AG09309 (cell line): ENCODE measurements around the gene CLIC4.

Source experiments
- DNase-seq: peaks from one replicate; pipeline ENCODE4 v3.0.0-alpha.2; 2010; ENCODE audit warnings: low read depth
- H3K4me3 ChIP-seq: 2 replicates; pipeline ENCODE4 v1.5.1; 2011; ENCODE audit warnings: mild to moderate bottlenecking, low read depth, low read length, moderate library complexity; ENCODE audit not compliant: control insufficient read depth
- TF ChIP-seq, protein P1 (sequence below): IDR thresholded peaks from 2 replicates; pipeline ENCODE4 v1.5.1; 2011; ENCODE audit warnings: mild to moderate bottlenecking, low read depth, low read length, inconsistent platforms; ENCODE audit not compliant: insufficient read depth, control insufficient read depth; ENCODE audit errors: missing control alignments

CLIC4 gene

DNA sequence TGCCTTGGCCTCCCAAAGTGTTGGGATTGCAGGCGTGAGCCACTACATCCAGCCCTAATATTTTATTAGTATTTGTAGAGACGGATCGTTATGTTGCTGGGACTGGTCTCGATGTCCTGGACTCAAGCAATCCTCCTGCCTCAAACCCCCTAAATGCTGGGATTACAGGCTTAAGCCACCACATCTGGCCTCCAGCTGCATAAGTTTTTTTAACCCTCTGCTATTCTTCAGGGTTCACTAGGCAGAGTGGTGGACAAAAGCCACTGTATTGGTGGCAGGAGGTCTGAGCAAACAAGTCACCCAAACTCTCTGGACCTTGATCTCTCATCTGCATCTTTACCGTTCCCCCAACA lies 10.1 kb upstream of the CLIC4 start:
- no peak for DNase-seq
- TF ChIP-seq, protein P1, sequence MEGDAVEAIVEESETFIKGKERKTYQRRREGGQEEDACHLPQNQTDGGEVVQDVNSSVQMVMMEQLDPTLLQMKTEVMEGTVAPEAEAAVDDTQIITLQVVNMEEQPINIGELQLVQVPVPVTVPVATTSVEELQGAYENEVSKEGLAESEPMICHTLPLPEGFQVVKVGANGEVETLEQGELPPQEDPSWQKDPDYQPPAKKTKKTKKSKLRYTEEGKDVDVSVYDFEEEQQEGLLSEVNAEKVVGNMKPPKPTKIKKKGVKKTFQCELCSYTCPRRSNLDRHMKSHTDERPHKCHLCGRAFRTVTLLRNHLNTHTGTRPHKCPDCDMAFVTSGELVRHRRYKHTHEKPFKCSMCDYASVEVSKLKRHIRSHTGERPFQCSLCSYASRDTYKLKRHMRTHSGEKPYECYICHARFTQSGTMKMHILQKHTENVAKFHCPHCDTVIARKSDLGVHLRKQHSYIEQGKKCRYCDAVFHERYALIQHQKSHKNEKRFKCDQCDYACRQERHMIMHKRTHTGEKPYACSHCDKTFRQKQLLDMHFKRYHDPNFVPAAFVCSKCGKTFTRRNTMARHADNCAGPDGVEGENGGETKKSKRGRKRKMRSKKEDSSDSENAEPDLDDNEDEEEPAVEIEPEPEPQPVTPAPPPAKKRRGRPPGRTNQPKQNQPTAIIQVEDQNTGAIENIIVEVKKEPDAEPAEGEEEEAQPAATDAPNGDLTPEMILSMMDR, result no peak
- no peak overlapping the region for H3K4me3 ChIP-seq

DNA sequence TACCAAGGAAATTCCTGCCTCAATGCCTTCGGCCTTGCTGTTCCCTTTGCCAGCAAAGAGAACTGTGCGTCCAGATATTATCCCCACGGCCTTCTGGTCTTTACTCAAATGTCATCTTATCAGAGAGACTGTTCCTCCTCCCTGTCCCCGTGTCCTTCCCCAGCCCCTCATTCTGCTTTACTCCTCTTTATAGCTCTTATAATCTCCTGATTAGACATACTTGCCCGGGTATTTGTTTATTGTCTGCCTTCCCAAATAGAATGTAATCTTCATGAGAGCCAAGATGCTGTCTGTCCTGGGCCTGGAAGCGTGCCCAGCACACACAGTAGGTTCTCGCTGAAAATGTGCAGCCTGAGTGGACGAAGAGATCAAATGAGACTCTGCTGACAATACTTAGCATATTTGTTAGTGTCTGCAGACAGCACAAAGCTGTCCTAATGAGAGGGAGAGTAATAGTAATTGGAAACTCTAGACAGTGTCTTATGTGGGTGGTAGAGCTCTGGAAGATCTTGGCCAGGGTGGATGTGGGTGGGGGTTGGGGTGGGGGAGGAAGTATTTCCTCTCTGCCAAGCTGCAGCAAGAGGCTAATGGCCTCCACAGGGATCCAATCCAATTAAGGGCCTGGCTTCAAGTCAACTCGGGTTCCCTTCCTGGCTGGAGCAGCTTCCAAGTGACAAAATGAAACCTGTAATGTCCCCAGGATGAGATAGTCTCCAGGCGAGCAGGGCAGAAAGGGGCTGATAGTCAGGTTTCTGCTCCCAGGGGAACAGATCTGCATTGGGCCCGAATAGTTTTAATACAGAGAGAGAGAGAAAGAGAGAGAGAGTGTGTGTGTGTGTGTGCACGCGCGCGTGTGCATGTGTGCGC lies 9.5 kb upstream of the CLIC4 start:
- TF ChIP-seq, protein P1, result no peak
- no peak overlapping the region for H3K4me3 ChIP-seq
- no peak for DNase-seq

DNA sequence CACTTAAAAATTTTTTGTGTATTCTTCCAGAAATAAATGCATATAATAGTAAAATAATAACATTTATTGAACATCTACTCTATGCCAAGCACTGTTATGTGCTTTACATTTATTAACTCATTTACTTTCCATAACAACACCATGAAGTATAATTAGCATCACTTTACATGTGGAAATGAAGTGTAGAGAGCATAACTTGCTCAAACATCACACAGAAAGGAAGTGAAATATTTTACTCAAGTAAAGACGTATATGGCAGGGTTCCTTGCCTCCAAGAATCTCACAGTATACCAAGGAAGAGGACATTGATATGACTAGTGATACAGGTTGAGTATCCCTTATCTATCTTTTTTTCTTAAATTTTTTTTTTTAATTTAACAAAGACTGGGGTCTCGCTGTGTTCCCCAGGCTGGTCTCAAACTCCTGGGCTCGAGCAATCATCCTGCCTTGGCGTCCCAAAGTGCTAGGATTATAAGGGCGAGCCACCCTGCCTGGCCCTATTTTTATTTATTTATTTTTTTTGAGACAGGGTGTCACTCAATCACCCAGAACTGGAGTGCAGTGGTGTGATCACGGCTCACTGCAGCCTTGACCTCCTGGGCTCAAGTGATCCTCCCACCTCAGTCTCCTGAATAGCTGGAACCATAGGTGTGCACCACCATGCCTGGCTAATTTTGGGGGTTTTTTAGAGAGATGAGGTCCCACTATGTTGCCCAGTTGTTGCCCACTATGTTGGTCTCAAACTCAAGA lies 7.7 kb upstream of the CLIC4 start:
- no peak for DNase-seq
- H3K4me3 ChIP-seq, result no peak overlapping the region
- TF ChIP-seq, protein P1, result no peak

DNA sequence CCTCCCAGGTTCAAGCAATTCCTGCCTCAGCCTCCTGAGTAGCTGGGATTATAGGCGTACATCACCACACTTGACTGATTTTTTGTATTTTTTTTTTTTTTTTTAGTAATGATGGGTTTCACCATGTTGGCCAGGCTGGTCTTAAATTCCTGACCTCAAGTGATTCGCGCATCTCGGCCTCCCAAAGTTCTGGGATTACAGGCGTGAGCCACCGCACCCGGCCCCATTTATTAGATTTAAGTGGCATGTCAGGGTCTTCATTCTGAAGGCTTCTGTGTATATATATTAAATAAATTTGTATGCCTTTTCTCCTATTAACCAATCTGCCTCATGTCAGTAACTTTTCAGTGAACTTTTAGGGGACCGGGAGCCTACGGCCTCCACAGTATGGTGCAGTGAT lies 6.0 kb upstream of the CLIC4 start:
- no peak overlapping the region for H3K4me3 ChIP-seq
- DNase-seq, result no peak
- TF ChIP-seq, protein P1, result no peak

DNA sequence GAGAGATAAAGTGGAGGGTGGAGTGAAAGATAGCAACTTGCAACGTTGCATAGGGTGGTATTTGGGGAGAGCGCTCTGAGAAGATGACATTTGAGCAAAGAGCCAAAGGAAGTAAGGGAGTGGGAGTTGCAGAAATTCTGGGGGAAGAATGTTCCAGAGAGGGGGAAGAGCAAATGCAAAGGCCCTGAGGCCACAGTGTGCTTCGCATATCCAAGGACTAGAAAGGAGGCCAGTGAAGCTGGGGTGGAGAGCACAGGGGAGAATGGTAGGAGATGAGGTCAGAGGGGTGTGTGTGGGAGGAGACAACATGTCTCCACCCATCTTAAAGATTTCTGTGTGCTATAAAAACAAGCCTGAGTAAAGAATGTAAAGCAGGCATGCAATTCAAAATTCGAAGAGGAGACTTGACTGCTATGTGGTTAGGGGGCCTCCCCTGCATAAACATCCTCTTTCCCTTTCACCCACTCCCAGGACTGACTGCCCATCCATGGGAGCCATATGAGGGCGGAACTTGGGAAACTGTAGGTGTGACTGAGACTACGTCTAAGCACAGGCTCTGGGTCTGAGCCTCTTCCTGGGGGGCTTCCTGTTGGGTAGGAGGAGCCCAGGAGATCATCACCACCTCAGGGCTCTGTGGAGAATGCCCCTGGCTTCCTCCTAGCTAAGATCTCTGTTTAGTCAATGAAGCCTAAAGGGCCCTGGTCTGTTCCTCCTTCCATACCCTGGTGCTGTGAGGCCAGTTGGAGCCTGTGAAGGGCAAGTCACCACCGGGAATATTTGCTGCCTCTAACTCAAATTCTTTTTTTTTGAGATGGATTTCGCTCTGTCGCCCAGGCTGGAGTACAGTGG lies 2.9 kb upstream of the CLIC4 start:
- TF ChIP-seq, protein P1, result no peak
- DNase-seq, result no peak
- no peak overlapping the region for H3K4me3 ChIP-seq
